ENCODE data around the gene ACACA.

- no peak for TF ChIP-seq CTCF (IDR thresholded peaks at IDR 0.05; ENCODE audit: low read depth, low read length, poor library complexity, severe bottlenecking)
- no peak for TF ChIP-seq EZH2phosphoT487 (IDR thresholded peaks at IDR 0.05; ENCODE audit: borderline replicate concordance, low read length)
These were observed 24.6 kb downstream of the ACACA start for GRCh38 chr17:37382056-37382455.

Measured in DOHH2 (cell line).